ENCODE results near the gene KDM4F. TPM values are rescaled to one million over a fixed set of nuclear protein-coding genes. Genes with fewer than 3 reads are reported as not detected.

The KDM4F gene
- total RNA-seq, 4 donors from 2014 or later, result not detected

DNA sequence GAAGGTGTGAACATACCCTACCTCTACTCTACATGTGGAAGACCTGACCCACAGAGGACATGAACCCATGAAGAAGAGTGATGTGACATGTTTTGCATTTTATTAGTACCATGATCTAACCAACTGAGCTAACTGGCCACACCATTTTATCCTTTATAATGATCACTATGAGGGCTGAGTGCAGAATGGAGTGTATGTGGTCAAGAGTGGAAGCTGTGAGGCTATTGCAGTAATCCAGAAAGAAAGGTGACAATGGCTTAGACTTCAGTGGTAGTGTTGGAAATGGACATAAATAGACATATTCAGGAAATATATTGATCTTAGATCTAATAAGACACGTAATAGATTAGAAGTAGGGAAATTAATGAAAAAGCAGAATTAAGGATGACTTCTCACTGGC is 21.2 kb downstream of the KDM4F start:
- no peak for DNase-seq
- intact Hi-C loops (cut with DNase I), result loop anchor here (5.0 kb wide), 2 partner anchors 82 to 697 kb away; no protein-coding TSS in a partner anchor
- no peaks in the 10 kb centered on the region for H3K27me3 ChIP-seq
- H3K36me3 ChIP-seq, result no peaks in the 10 kb centered on the region
- H3K4me3 ChIP-seq (replicated peaks in 1 of 3), result no peak overlapping the region
- H3K4me1 ChIP-seq, result peaks cover 22 to 28% of the 10 kb centered on the region in 2 donors
- TF ChIP-seq, protein P1, sequence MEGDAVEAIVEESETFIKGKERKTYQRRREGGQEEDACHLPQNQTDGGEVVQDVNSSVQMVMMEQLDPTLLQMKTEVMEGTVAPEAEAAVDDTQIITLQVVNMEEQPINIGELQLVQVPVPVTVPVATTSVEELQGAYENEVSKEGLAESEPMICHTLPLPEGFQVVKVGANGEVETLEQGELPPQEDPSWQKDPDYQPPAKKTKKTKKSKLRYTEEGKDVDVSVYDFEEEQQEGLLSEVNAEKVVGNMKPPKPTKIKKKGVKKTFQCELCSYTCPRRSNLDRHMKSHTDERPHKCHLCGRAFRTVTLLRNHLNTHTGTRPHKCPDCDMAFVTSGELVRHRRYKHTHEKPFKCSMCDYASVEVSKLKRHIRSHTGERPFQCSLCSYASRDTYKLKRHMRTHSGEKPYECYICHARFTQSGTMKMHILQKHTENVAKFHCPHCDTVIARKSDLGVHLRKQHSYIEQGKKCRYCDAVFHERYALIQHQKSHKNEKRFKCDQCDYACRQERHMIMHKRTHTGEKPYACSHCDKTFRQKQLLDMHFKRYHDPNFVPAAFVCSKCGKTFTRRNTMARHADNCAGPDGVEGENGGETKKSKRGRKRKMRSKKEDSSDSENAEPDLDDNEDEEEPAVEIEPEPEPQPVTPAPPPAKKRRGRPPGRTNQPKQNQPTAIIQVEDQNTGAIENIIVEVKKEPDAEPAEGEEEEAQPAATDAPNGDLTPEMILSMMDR (IDR thresholded peaks at IDR 0.05), result no peak
- TF ChIP-seq POLR2A (IDR thresholded peaks at IDR 0.05), result no peak
- H3K27ac ChIP-seq, result no peak overlapping the region
- H3K9me3 ChIP-seq, result no peaks in the 10 kb centered on the region
- WGBS, 2 donors, result 92 to 94% methylated on average over 1 of the region's 1 CpG

DNA sequence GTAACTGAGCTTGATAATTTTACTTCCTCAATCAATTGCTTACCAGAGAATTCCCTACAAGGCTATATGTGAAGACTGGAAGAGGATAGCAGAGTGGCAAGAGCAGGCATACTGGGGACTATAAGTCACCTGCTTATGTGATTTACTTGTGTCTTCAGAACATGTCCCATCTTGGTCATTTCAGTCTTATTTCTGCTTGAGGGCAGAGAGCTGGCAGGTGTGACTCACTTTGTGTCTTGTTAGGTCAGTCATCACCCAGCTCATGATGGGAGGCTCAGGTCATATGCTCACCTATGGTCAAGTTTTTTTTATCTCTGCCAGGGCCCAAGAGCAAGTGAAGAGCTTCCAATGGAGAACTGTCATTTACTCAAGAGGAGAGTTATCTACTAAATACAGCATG is 23.7 kb downstream of the KDM4F start:
- Histone ChIP-seq H3K36me3 (no peaks in the 10 kb centered on the region), H3K27me3 (no peaks in the 10 kb centered on the region), H3K4me1 (peaks cover 40 to 44% of the 10 kb centered on the region in 2 donors), H3K4me3 (replicated peaks in 1 of 3) (no peak overlapping the region), H3K9me3 (no peaks in the 10 kb centered on the region), H3K27ac (no peak overlapping the region)
- intact Hi-C loops (cut with DNase I), result loop anchor here (5.0 kb wide), 2 partner anchors 79 to 694 kb away; no protein-coding TSS in a partner anchor
- no peak for DNase-seq
- TF ChIP-seq, protein P1 (IDR thresholded peaks at IDR 0.05), result no peak
- no peak for TF ChIP-seq POLR2A (IDR thresholded peaks at IDR 0.05)

DNA sequence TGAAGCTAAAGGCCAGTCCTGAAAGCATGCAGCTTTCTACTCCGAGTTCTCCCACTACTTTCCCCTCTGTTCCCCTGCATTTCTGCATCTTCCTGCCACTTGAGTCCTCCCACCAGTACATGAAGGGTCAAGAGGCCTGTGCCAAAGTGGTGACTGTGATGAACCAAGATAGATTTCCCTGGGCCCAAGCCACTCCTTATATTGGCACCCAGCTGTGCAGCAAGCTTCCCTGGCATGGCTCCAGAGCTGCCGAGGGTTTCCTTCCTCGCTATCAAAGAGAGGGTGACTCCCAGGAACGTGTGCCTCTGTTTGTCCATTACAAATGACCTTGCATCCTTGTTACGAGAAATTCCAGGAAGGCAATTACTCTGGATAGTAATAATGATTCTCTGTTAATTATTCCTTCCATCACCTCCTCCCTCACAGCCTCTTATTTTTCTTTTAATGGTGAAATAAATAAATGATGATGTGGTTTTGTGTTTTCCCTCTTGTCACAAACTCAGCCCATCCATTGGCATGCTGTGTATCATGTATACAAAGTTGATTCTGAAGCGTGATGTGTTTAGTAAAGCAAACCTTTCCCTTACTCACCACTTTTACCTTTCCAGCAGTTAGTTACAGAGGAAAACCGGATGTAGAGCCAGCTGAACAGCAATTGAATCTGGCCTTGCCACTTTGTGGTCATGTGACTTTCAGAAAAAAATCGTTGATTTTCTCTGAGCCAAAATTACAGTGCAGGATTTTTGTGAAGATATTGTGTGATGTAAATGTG is 25.8 kb downstream of the KDM4F start:
- H3K36me3 ChIP-seq, result no peaks in the 10 kb centered on the region
- 26 to 30% methylated on average over 8 of the region's 8 CpGs for WGBS, 2 donors
- peaks cover 32 to 36% of the 10 kb centered on the region in 2 donors for H3K4me1 ChIP-seq
- TF ChIP-seq, protein P1 (IDR thresholded peaks at IDR 0.05), result no peak
- TF ChIP-seq POLR2A (IDR thresholded peaks at IDR 0.05), result no peak
- H3K27ac ChIP-seq, result peak overlapping the region; percentile 77 to 89 (median 79)
- H3K27me3 ChIP-seq, result no peaks in the 10 kb centered on the region
- intact Hi-C loops (cut with DNase I), result loop anchor here (5.0 kb wide), 2 partner anchors 77 to 692 kb away; no protein-coding TSS in a partner anchor
- H3K9me3 ChIP-seq, result no peaks in the 10 kb centered on the region
- peak; percentile 87 to 91 for DNase-seq
- H3K4me3 ChIP-seq (replicated peaks in 1 of 3), result no peak overlapping the region

DNA sequence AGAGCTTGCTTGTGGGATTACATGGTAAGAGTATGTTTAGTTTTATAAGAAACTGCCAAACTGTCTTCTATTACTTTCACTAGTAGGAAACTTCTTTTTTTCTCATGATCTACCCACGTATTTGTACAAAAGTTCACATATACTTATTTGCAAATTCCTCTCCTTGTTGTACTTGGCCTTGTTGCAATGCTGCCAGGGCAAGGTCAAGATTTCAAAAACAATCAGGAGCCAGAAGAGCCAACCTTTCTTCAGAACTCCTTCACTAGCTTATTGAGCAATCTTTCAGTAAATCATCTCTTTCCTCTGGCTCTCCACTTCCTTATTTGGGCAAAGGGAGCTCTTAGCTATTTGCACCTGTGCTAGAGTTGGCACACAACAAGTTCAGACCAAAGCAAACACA is 27.2 kb downstream of the KDM4F start:
- Histone ChIP-seq H3K4me3 (replicated peaks in 1 of 3) (no peak overlapping the region), H3K36me3 (no peaks in the 10 kb centered on the region), H3K9me3 (no peaks in the 10 kb centered on the region), H3K4me1 (peaks cover 35 to 45% of the 10 kb centered on the region in 2 donors), H3K27ac (peak overlapping the region; percentile 77 to 89 (median 79)), H3K27me3 (no peaks in the 10 kb centered on the region)
- 7 to 11% methylated on average over 1 of the region's 1 CpG for WGBS, 2 donors
- peak; percentile 76 to 77 for DNase-seq
- intact Hi-C loops (cut with DNase I), result no loop called here
- peak in 1 of 2 donors; percentile 15 for TF ChIP-seq POLR2A (IDR thresholded peaks at IDR 0.05)
- TF ChIP-seq, protein P1 (IDR thresholded peaks at IDR 0.05), result no peak

DNA sequence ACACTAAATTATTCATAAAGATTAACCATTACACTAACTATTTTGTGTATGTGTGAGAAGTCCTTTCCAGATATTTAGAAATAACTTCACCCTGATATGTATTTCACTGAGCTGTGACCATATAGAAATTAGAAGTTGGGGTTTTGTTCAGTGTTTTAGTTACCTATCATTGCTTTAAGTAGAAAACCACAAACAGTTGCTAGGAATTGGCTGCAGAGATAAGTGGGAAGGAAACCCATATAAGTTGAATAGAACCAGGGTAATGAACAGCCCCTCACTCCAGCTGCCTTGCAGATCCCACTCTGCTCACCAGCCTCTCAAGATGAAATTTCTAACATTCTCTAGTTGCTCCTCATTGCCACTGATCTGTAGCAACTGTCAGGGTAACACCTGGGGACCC is 27.8 kb downstream of the KDM4F start:
- intact Hi-C loops (cut with DNase I), result no loop called here
- Histone ChIP-seq H3K4me3 (replicated peaks in 1 of 3) (no peak overlapping the region), H3K36me3 (no peaks in the 10 kb centered on the region), H3K27me3 (no peaks in the 10 kb centered on the region), H3K27ac (peak overlapping the region; percentile 53 to 79 (median 71)), H3K4me1 (peaks cover 35 to 51% of the 10 kb centered on the region in 2 donors), H3K9me3 (no peaks in the 10 kb centered on the region)
- DNase-seq, result no peak
- TF ChIP-seq POLR2A (IDR thresholded peaks at IDR 0.05), result no peak
- TF ChIP-seq, protein P1 (IDR thresholded peaks at IDR 0.05), result no peak
